Mammary epithelial cell (primary cell): Measurements from ENCODE around the gene LIMCH1.

Source experiments
- EZH2 ChIP-seq: IDR thresholded peaks from 2 replicates; pipeline ENCODE4 v1.6.1; 2012; ENCODE audit warnings: low read length, inconsistent platforms, borderline replicate concordance
- TF ChIP-seq, protein P1 (sequence below), 2 donors: IDR thresholded peaks in 1 of 2; conservative IDR thresholded peaks in 1 of 2; 2 replicates each; pipeline ENCODE4 v1.5.1; 2011 to 2012; ENCODE audit warnings: inconsistent platforms in 2 of 2, low read length in 2 of 2, mild to moderate bottlenecking in 2 of 2, control low read depth in 1 of 2, low read depth in 1 of 2; ENCODE audit not compliant: insufficient read depth in 1 of 2; ENCODE audit errors: extremely low read depth in 1 of 2

DNA sequence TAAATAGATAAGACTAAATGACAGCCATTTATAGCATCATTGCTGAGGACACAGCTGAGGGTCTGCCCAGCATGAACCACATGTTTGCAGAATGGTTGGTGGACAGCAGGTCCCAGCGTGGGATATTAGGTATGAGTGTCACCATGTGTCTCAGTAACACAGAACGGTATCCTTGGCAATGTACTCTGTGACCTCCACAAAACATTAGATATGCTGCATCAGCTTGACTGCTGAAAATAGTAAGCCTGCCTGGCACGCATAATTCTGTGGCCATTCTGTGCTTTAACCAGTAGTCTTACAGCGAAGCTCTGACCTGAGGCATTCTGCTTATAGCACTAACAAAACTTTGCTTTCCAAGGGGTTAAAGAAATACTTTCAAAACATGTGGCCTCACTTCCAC is 32.0 kb downstream of the LIMCH1 start:
- TF ChIP-seq, protein P1, sequence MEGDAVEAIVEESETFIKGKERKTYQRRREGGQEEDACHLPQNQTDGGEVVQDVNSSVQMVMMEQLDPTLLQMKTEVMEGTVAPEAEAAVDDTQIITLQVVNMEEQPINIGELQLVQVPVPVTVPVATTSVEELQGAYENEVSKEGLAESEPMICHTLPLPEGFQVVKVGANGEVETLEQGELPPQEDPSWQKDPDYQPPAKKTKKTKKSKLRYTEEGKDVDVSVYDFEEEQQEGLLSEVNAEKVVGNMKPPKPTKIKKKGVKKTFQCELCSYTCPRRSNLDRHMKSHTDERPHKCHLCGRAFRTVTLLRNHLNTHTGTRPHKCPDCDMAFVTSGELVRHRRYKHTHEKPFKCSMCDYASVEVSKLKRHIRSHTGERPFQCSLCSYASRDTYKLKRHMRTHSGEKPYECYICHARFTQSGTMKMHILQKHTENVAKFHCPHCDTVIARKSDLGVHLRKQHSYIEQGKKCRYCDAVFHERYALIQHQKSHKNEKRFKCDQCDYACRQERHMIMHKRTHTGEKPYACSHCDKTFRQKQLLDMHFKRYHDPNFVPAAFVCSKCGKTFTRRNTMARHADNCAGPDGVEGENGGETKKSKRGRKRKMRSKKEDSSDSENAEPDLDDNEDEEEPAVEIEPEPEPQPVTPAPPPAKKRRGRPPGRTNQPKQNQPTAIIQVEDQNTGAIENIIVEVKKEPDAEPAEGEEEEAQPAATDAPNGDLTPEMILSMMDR (conservative IDR thresholded peaks at IDR 0.05 in 1 of 2, IDR thresholded peaks at IDR 0.05 in 1 of 2; ENCODE audit: extremely low read depth in 1 of 2, insufficient read depth in 1 of 2, low read depth in 1 of 2, low read length in 2 of 2) = no peak
- no peak for TF ChIP-seq EZH2
